Muscle layer of colon (tissue), 2 donors: Measurements from ENCODE around the gene GABRE.
"Not testable (repeated sequence)": the region's sequence is repeated elsewhere in the genome, so short reads cannot be mapped to it uniquely, and the experiment has no call there.

ENCODE experiments used
- H3K27ac ChIP-seq: one replicate; pipeline ENCODE4 v1.7.0; 2013; ENCODE audit warnings: low read depth, mild to moderate bottlenecking, low read length, moderate library complexity
- H3K27me3 ChIP-seq, 2 donors: one replicate each; pipeline ENCODE4 v1.7.0; 2013; ENCODE audit warnings: low read length in 2 of 2, mild to moderate bottlenecking in 2 of 2; ENCODE audit not compliant: insufficient read depth in 2 of 2, control insufficient read depth in 1 of 2
- H3K36me3 ChIP-seq: one replicate; pipeline ENCODE4 v1.7.0; 2013; ENCODE audit warnings: mild to moderate bottlenecking, low read length; ENCODE audit not compliant: insufficient read depth
- H3K4me1 ChIP-seq: one replicate; pipeline ENCODE4 v1.7.0; 2013; ENCODE audit warnings: mild to moderate bottlenecking, low read length; ENCODE audit not compliant: insufficient read depth
- H3K4me3 ChIP-seq, 2 donors: one replicate each; pipeline ENCODE4 v1.7.0; 2013; ENCODE audit warnings: low read length in 2 of 2, low read depth in 1 of 2, mild to moderate bottlenecking in 1 of 2, moderate library complexity in 1 of 2
- H3K9ac ChIP-seq: one replicate; pipeline ENCODE4 v1.7.0; 2013; ENCODE audit warnings: low read length
- H3K9me3 ChIP-seq: one replicate; pipeline ENCODE4 v1.7.0; 2013; ENCODE audit warnings: mild to moderate bottlenecking, low read length
- donor health status: abdominal sarcoma.
- donor health status: Adenocarcinoma of cecum.

The GABRE gene

GRCh38 chrX:151920101-151920500 is 54.4 kb downstream of the GABRE start:
- Histone ChIP-seq H3K36me3 (no peaks in the 10 kb centered on the region), H3K27me3 (peaks cover 0 to 7% of the 10 kb centered on the region in 2 donors), H3K9ac (no peak overlapping the region), H3K4me3 (no peak overlapping the region), H3K27ac (no peak overlapping the region), H3K4me1 (no peaks in the 10 kb centered on the region), H3K9me3 (no peaks in the 10 kb centered on the region)

- H3K4me3 ChIP-seq: no peak overlapping the region
- no peaks in the 10 kb centered on the region for H3K36me3 ChIP-seq
- no peaks in the 10 kb centered on the region for H3K9me3 ChIP-seq
- no peaks in the 10 kb centered on the region for H3K4me1 ChIP-seq
- H3K27me3 ChIP-seq: peaks cover 0 to 7% of the 10 kb centered on the region in 2 donors
- H3K9ac ChIP-seq: no peak overlapping the region
- H3K27ac ChIP-seq: no peak overlapping the region
These were observed 54.9 kb downstream of the GABRE start for GRCh38 chrX:151919610-151920009.

GRCh38 chrX:151918736-151919135 is 55.7 kb downstream of the GABRE start:
- H3K9ac ChIP-seq, H3K9me3 ChIP-seq, H3K36me3 ChIP-seq, H3K27me3 ChIP-seq, H3K27ac ChIP-seq, H3K4me1 ChIP-seq, H3K4me3 ChIP-seq: not testable (repeated sequence)

GRCh38 chrX:151912780-151913179 is 61.7 kb downstream of the GABRE start, which contains the start of gene MAGEA4:
Gene MAGEA4, plus strand, starts transcription at chrX:151912889. Its CDS starts 10,776 bp downstream, at chrX:151923665.
- no peak within 1 kb of the TSS for H3K27ac ChIP-seq
- H3K27me3 ChIP-seq: no peaks in the 10 kb centered on the region
- no peak within 1 kb of the TSS for H3K9ac ChIP-seq
- no peak within 1 kb of the TSS for H3K4me3 ChIP-seq
- no peaks in the 10 kb centered on the region for H3K9me3 ChIP-seq
- H3K4me1 ChIP-seq: no peaks in the 10 kb centered on the region
- H3K36me3 ChIP-seq: no peaks in the 10 kb centered on the region

- no peaks in the 10 kb centered on the region for H3K4me1 ChIP-seq
- H3K27me3 ChIP-seq: no peaks in the 10 kb centered on the region
- H3K9ac ChIP-seq: no peak overlapping the region
- no peaks in the 10 kb centered on the region for H3K36me3 ChIP-seq
- no peaks in the 10 kb centered on the region for H3K9me3 ChIP-seq
- H3K4me3 ChIP-seq: no peak overlapping the region
- H3K27ac ChIP-seq: no peak overlapping the region
These were observed 62.3 kb downstream of the GABRE start for GRCh38 chrX:151912221-151912620.

GRCh38 chrX:151904989-151905388 is 69.5 kb downstream of the GABRE start:
- H3K4me3 ChIP-seq: no peak overlapping the region
- H3K36me3 ChIP-seq: no peaks in the 10 kb centered on the region
- H3K27ac ChIP-seq: no peak overlapping the region
- peaks cover 8% of the 10 kb centered on the region for H3K4me1 ChIP-seq
- no peaks in the 10 kb centered on the region for H3K9me3 ChIP-seq
- no peak overlapping the region for H3K9ac ChIP-seq
- H3K27me3 ChIP-seq: no peaks in the 10 kb centered on the region
